Right lobe of liver (tissue), 6 donors: ENCODE results near the gene SORBS2. TPM values are rescaled to one million over a fixed set of nuclear protein-coding genes. Genes with fewer than 3 reads are reported as not detected.

Source experiments
- ATAC-seq, 4 donors: fragments of 200-7000 bp; cut with Tn5 transposase; one replicate each; pipeline ENCODE4 v1.9.1; 2020; ENCODE audit warnings: mild to moderate bottlenecking in 4 of 4, moderate library complexity in 4 of 4
- DNase-seq, 3 donors: peaks; one replicate each; pipeline ENCODE4 v3.0.0-alpha.2; 2020
- H3K27ac ChIP-seq, 3 donors: fragments of 200-600 bp; one replicate each; pipeline ENCODE4 v1.8.0; 2022
- H3K27me3 ChIP-seq, 2 donors: fragments of 200-600 bp; one replicate each; pipeline ENCODE4 v1.8.0; 2022
- H3K36me3 ChIP-seq, 4 donors: fragments of 200-600 bp; sonication (generic) in 1 of 4; one replicate each; pipeline versions ENCODE4 v1.5.1 to v1.8.0; 2017 to 2022; ENCODE audit warnings: control low read depth in 1 of 4
- H3K4me1 ChIP-seq, 4 donors: fragments of 200-600 bp; sonication (generic) in 1 of 4; one replicate each; pipeline versions ENCODE4 v1.5.1 to v1.8.0; 2017 to 2022; ENCODE audit warnings: control low read depth in 1 of 4
- H3K4me3 ChIP-seq, 3 donors: fragments of 200-600 bp; one replicate each; pipeline ENCODE4 v1.8.0; 2022
- H3K9me3 ChIP-seq, 4 donors: fragments of 200-600 bp; sonication (generic) in 1 of 4; one replicate each; pipeline versions ENCODE4 v1.5.1 to v1.8.0; 2017 to 2022; ENCODE audit warnings: control low read depth in 1 of 4
- POLR2A ChIP-seq: fragments of 450-650 bp; IDR thresholded peaks from one replicate; pipeline ENCODE4 v1.6.1; 2017; ENCODE audit warnings: antibody characterized with exemption, mild to moderate bottlenecking
- WGBS: methylation state at CpG from one replicate; pipeline ENCODE4 v1.1.6; 2018; ENCODE audit warnings: low coverage, low lambda C conversion rate; ENCODE audit not compliant: insufficient coverage; ENCODE audit errors: missing lambda C conversion rate; 5-methylcytosine and 5-hydroxymethylcytosine counted together
- intact Hi-C, 2 donors: fragments of 100-400 bp; cut with DNase I; formaldehyde crosslinking; loops; one replicate each; pipeline versions ENCODE4 v1.11.2 to v1.14.1; 2022
- total RNA-seq, 6 experiments: library from RNA; depleted of rRNA in 2 of 6; stranded (reverse); fragments of >200 nt in 2 of 6; fragmentation: NEBNext Ultra II Directional in 3 of 6; extraction: Animal tissue kit (Norgen Biotek cat#: 25700) in 3 of 6; gene quantifications; one replicate each; pipeline versions ENCODE4 v1.1.0 to v1.2.4, GENCODE V29; 2016 to 2023
- TF ChIP-seq, protein P1 (sequence below), 4 donors: fragments of 200-600 bp in 3 of 4; fragments of 450-650 bp in 1 of 4; IDR thresholded peaks; one replicate each; pipeline versions ENCODE4 v1.5.1 to v1.8.0; 2016 to 2022; ENCODE audit warnings: antibody characterized with exemption in 4 of 4, mild to moderate bottlenecking in 2 of 4
- donor health status: DM: no; HTN: yes; CAD: no.
- donor health status: DM: no; HTN: no; CAD: no.
- donor health status: DM: no; HTN: no; CAD: no.
- donor health status: DM: no; HTN: yes; CAD: no.
- donor health status: DM: no; HTN: yes; CAD: no.

SORBS2 gene
- total RNA-seq, 6 experiments from 2014 or later, result 60.8 to 144 (median 107) TPM

DNA sequence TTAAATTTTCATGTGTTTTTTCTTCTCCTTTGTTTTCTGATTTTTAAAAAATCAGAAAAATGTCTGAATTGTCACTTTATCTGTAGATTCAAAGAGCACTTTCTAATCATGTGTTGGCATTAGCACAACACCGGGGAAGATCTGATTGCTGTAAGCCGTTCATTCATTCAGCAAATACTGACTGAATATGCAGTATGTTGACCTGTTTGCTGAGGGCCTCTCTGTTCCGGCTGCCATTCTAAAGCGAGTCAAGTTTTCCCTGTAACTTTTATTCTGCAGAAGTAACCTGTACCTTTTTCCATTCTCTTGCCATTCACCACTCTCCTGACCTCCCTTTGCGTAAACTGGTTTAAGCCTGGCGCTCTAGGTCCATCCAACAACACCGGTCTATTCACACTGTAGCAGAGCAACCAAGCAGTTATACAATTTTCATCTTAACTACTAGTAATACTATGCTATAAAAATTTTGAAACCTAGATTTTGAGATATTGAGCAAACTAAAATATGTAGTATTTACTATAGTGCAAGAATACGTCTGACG, 6.7 kb downstream of the SORBS2 start:
- intact Hi-C loops, result no loop called here
- H3K36me3 ChIP-seq, result no peaks in the 10 kb centered on the region
- TF ChIP-seq, protein P1, sequence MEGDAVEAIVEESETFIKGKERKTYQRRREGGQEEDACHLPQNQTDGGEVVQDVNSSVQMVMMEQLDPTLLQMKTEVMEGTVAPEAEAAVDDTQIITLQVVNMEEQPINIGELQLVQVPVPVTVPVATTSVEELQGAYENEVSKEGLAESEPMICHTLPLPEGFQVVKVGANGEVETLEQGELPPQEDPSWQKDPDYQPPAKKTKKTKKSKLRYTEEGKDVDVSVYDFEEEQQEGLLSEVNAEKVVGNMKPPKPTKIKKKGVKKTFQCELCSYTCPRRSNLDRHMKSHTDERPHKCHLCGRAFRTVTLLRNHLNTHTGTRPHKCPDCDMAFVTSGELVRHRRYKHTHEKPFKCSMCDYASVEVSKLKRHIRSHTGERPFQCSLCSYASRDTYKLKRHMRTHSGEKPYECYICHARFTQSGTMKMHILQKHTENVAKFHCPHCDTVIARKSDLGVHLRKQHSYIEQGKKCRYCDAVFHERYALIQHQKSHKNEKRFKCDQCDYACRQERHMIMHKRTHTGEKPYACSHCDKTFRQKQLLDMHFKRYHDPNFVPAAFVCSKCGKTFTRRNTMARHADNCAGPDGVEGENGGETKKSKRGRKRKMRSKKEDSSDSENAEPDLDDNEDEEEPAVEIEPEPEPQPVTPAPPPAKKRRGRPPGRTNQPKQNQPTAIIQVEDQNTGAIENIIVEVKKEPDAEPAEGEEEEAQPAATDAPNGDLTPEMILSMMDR (IDR thresholded peaks at IDR 0.05), result no peak
- TF ChIP-seq POLR2A, result no peak
- H3K27me3 ChIP-seq, result no peaks in the 10 kb centered on the region
- H3K27ac ChIP-seq, result no peak overlapping the region
- 57% methylated on average over 9 of the region's 9 CpGs for WGBS
- DNase-seq (no peak), ATAC-seq (peak in 2 of 4 donors; percentile 4 to 11)
- H3K9me3 ChIP-seq, result no peaks in the 10 kb centered on the region
- H3K4me1 ChIP-seq, result peaks cover 0 to 19% (median 4%) of the 10 kb centered on the region in 4 donors
- H3K4me3 ChIP-seq, result no peak overlapping the region

DNA sequence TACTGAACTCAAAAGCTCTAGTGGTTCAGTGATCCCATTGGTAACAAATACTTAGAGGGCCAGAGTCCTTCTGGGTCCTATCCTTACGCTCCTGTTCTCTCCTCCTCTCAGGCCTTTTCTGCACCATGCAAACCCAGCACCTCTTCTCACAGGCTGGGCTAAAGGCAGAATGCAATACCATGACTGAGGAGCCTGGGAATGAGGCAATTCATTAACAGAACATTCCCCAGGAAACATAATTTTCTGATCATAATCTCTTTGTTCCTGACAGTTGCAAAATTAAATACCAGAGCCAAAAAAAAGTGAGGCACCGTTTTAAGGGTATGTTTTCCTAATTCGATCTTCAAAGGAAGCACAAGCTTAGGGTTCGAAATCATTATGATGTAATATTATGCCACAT, 9.0 kb downstream of the SORBS2 start:
- ATAC-seq, result peak in 1 of 4 donors; percentile 23

DNA sequence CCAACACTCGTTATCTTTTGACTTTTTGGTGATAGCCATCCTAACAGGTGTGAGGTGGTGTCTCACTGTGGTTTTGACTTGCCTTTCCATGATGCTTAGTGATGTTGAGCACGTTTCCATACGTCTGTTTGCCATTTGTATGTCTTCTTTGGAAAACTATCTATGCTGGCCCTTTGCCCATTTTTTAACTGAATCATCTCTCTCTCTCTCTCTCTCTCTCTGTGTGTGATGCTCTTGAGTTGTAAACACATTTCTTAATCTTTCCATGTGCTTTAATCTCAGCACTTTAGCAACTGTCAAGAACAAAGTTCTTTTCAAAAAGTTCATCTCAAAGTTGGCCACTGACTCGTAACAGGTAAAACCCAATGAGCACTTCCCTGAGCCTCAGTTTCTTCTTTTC, 10.5 kb downstream of the SORBS2 start:
- intact Hi-C loops, result no loop called here
- DNase-seq (no peak), ATAC-seq (peak in 2 of 4 donors; percentile 4 to 12)
- no peaks in the 10 kb centered on the region for H3K27me3 ChIP-seq
- H3K9me3 ChIP-seq, result no peaks in the 10 kb centered on the region
- H3K4me3 ChIP-seq, result no peak overlapping the region
- no peaks in the 10 kb centered on the region for H3K36me3 ChIP-seq
- WGBS, result 73% methylated on average over 4 of the region's 4 CpGs
- no peak overlapping the region for H3K27ac ChIP-seq
- TF ChIP-seq, protein P1 (IDR thresholded peaks at IDR 0.05), result no peak
- TF ChIP-seq POLR2A, result no peak
- peaks cover 0 to 15% (median 4%) of the 10 kb centered on the region in 4 donors for H3K4me1 ChIP-seq

More for the DNA sequence above, 9.0 kb downstream of the SORBS2 start:
- no peak overlapping the region for H3K27ac ChIP-seq
- intact Hi-C loops, result no loop called here
- H3K9me3 ChIP-seq, result no peaks in the 10 kb centered on the region
- DNase-seq, result no peak
- H3K27me3 ChIP-seq, result no peaks in the 10 kb centered on the region
- H3K4me3 ChIP-seq, result no peak overlapping the region
- H3K4me1 ChIP-seq, result peaks cover 0 to 18% (median 4%) of the 10 kb centered on the region in 4 donors
- H3K36me3 ChIP-seq, result no peaks in the 10 kb centered on the region
- 66% methylated on average over 4 of the region's 4 CpGs for WGBS
- TF ChIP-seq POLR2A, result no peak
- TF ChIP-seq, protein P1 (IDR thresholded peaks at IDR 0.05), result no peak

DNA sequence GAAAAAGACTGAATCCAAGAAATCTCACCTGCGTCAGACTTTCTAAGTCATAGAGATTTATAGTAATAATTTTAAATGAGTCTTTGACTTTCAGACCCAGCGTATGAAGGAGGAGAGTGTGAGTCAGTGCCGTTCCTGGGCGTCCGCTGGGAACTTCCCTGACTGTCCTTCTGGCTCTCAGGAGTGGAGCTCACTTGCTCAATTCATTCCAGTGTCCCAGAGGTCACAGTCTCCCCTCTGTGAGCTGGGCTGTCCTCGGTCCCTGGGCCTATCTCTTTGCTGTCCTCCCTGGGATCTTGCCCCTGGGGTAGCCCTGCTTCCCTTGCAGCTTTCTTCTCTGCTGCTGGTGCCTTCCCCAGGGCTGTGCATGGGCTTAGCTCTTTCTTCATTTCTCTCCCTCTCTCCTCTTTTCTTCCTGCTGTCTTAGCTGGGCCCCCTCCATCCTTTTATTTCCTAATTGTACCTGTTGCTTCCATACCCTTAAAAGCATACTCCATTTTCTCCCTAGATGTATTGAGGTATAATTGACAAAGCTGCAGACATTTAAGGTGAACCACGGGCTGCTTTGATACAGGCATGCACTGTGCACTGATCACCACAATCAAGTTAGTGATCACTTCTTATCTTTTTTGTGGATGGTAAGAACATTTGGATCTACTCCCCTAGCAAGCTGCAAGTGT, 11.6 kb downstream of the SORBS2 start:
- intact Hi-C loops, result no loop called here
- peak; percentile 62 to 67 (median 64) for ATAC-seq
- DNase-seq, result no peak
- no peak overlapping the region for H3K27ac ChIP-seq
- no peaks in the 10 kb centered on the region for H3K36me3 ChIP-seq
- no peak overlapping the region for H3K4me3 ChIP-seq
- WGBS, result 68% methylated on average over 6 of the region's 7 CpGs
- TF ChIP-seq, protein P1 (IDR thresholded peaks at IDR 0.05), result no peak
- TF ChIP-seq POLR2A, result no peak
- H3K27me3 ChIP-seq, result no peaks in the 10 kb centered on the region
- peaks cover 0 to 15% (median under 1%) of the 10 kb centered on the region in 4 donors for H3K4me1 ChIP-seq
- H3K9me3 ChIP-seq, result no peaks in the 10 kb centered on the region
